Naive thymus-derived CD4-positive, alpha-beta T cell (primary cell): ENCODE results near the gene PDE3A. TPM values are rescaled to one million over a fixed set of nuclear protein-coding genes. Genes with fewer than 3 reads are reported as not detected.

Source experiments
- ATAC-seq: fragments of 150-1000 bp; cut with Tn5 transposase; 2 replicates; pipeline ENCODE4 v1.10.0; 2021; ENCODE audit warnings: mild to moderate bottlenecking, moderate library complexity
- CTCF ChIA-PET: fragments of 350-600 bp; sonication (Branson Sonifier 250); formaldehyde crosslinking; loops from one replicate; lab custom pipeline; 2021; ENCODE audit warnings: antibody characterized with exemption; lab: Charles Lee
- POLR2A ChIA-PET: fragments of 350-600 bp; sonication (Branson Sonifier 250); formaldehyde crosslinking; loops from one replicate; lab custom pipeline; 2021; ENCODE audit warnings: antibody characterized with exemption, inconsistent platforms; lab: Charles Lee
- DNase-seq, 9 donors: peaks; one replicate each; pipeline versions ENCODE4 v3.0.0 to v3.0.0-alpha.2; 2020 to 2022; ENCODE audit warnings: mixed read lengths in 1 of 9
- H3K27ac ChIP-seq: one replicate; pipeline ENCODE4 v1.7.0; 2013; ENCODE audit warnings: mild to moderate bottlenecking, low read depth, low read length, moderate library complexity
- H3K27me3 ChIP-seq, 2 donors: one replicate each; pipeline ENCODE4 v1.7.0; 2013; ENCODE audit warnings: low read length in 2 of 2, mild to moderate bottlenecking in 2 of 2, moderate library complexity in 2 of 2; ENCODE audit not compliant: control insufficient read depth in 2 of 2, insufficient read depth in 2 of 2
- H3K36me3 ChIP-seq, 3 experiments: 1 replicate in 2 of 3; 2 replicates in 1 of 3; pipeline ENCODE4 v1.7.0; 2013; ENCODE audit warnings: low read length in 3 of 3, mild to moderate bottlenecking in 3 of 3, moderate library complexity in 1 of 3; ENCODE audit not compliant: insufficient read depth in 3 of 3, control insufficient read depth in 2 of 3
- H3K4me1 ChIP-seq, 2 donors: one replicate each; pipeline ENCODE4 v1.7.0; 2013; ENCODE audit warnings: low read length in 2 of 2, mild to moderate bottlenecking in 2 of 2, moderate library complexity in 1 of 2; ENCODE audit not compliant: control insufficient read depth in 2 of 2, insufficient read depth in 2 of 2
- H3K4me3 ChIP-seq: 2 replicates; pipeline ENCODE4 v1.7.0; 2013; ENCODE audit warnings: mild to moderate bottlenecking, low read length
- H3K9me3 ChIP-seq, 3 experiments: 1 replicate in 2 of 3; 2 replicates in 1 of 3; pipeline ENCODE4 v1.7.0; 2013; ENCODE audit warnings: low read length in 3 of 3; ENCODE audit not compliant: control insufficient read depth in 2 of 3
- H3K27ac Mint-ChIP-seq, 9 donors: one replicate each; pipeline ENCODE4 v1.8.0; 2020 to 2022; ENCODE audit warnings: mixed read lengths in 9 of 9, mild to moderate bottlenecking in 8 of 9, moderate library complexity in 5 of 9, inconsistent platforms in 2 of 9
- H3K27me3 Mint-ChIP-seq, 5 donors: one replicate each; pipeline ENCODE4 v1.8.0; 2021 to 2022; ENCODE audit warnings: mixed read lengths in 5 of 5, mild to moderate bottlenecking in 1 of 5
- H3K36me3 Mint-ChIP-seq, 5 donors: one replicate each; pipeline ENCODE4 v1.8.0; 2020 to 2022; ENCODE audit warnings: mixed read lengths in 5 of 5, mild to moderate bottlenecking in 3 of 5, inconsistent platforms in 1 of 5
- H3K4me1 Mint-ChIP-seq, 7 donors: one replicate each; pipeline ENCODE4 v1.8.0; 2020 to 2022; ENCODE audit warnings: mixed read lengths in 7 of 7, mild to moderate bottlenecking in 3 of 7, inconsistent platforms in 1 of 7
- H3K4me3 Mint-ChIP-seq, 10 donors: one replicate each; pipeline ENCODE4 v1.8.0; 2020 to 2022; ENCODE audit warnings: mild to moderate bottlenecking in 10 of 10, mixed read lengths in 10 of 10, moderate library complexity in 6 of 10, inconsistent platforms in 2 of 10
- H3K9me3 Mint-ChIP-seq, 11 donors: one replicate each; pipeline ENCODE4 v1.8.0; 2020 to 2022; ENCODE audit warnings: mixed read lengths in 11 of 11, mild to moderate bottlenecking in 4 of 11, inconsistent platforms in 1 of 11, moderate library complexity in 1 of 11
- intact Hi-C, 2 donors: fragments of 100-400 bp; cut with micrococcal nuclease; formaldehyde crosslinking; loops; one replicate each; pipeline ENCODE4 v1.15.1; 2023
- polyA plus RNA-seq, 2 donors: library from polyadenylated mRNA; unstranded; fragments of 300-500 nt; fragmentation: Illumina TruSeq; gene quantifications; one replicate each; pipeline ENCODE4 v1.2.3, GENCODE V29; 2021
- total RNA-seq, 6 experiments: library from RNA in 5 of 6; stranded (reverse) in 5 of 6; gene quantifications; 1 replicate in 5 of 6; 2 replicates in 1 of 6; pipeline ENCODE4 v1.2.3 and lab custom pipeline; 2021 to 2026

The PDE3A gene
- total and polyA plus RNA-seq, 7 experiments from 2014 or later: 0.42 TPM; not detected in 6

GRCh38 chr12:20628226-20628787, 260.0 kb downstream of the PDE3A start:
- Mint-ChIP-seq H3K36me3 (no peaks in the 10 kb centered on the region), H3K27ac (no peak overlapping the region), H3K27me3 (no peaks in the 10 kb centered on the region), H3K4me1 (no peaks in the 10 kb centered on the region), H3K4me3 (no peak overlapping the region), H3K9me3 (peaks cover 0 to 4% (median 0%) of the 10 kb centered on the region in 11 donors)
- H3K4me3 ChIP-seq: no peak overlapping the region
- DNase-seq: no peak
- H3K9me3 ChIP-seq: no peaks in the 10 kb centered on the region
- no peaks in the 10 kb centered on the region for H3K27me3 ChIP-seq
- H3K4me1 ChIP-seq: no peaks in the 10 kb centered on the region
- H3K27ac ChIP-seq: no peak overlapping the region
- ChIA-PET CTCF (no interaction called here), POLR2A (no interaction called here)
- ATAC-seq: no peak
- intact Hi-C loops: no loop called here
- no peaks in the 10 kb centered on the region for H3K36me3 ChIP-seq

- ChIA-PET CTCF (no interaction called here), POLR2A (no interaction called here)
- intact Hi-C loops: no loop called here
- Mint-ChIP-seq H3K9me3 (peaks cover 0 to 4% (median 0%) of the 10 kb centered on the region in 11 donors), H3K4me1 (no peaks in the 10 kb centered on the region), H3K27me3 (no peaks in the 10 kb centered on the region), H3K4me3 (no peak overlapping the region), H3K27ac (no peak overlapping the region), H3K36me3 (no peaks in the 10 kb centered on the region)
- H3K4me3 ChIP-seq: no peak overlapping the region
- no peak overlapping the region for H3K27ac ChIP-seq
- no peak for DNase-seq
- H3K27me3 ChIP-seq: no peaks in the 10 kb centered on the region
- H3K4me1 ChIP-seq: no peaks in the 10 kb centered on the region
- ATAC-seq: no peak
- H3K9me3 ChIP-seq: no peaks in the 10 kb centered on the region
- no peaks in the 10 kb centered on the region for H3K36me3 ChIP-seq
Observed at GRCh38 chr12:20628999-20629398, 260.7 kb downstream of the PDE3A start.

GRCh38 chr12:20629414-20630156, 261.2 kb downstream of the PDE3A start:
- H3K36me3 Mint-ChIP-seq: no peaks in the 10 kb centered on the region
- H3K9me3 ChIP-seq: no peaks in the 10 kb centered on the region
- intact Hi-C loops: no loop called here
- no peak overlapping the region for H3K4me3 Mint-ChIP-seq
- H3K27ac Mint-ChIP-seq: no peak overlapping the region
- DNase-seq: no peak
- H3K9me3 Mint-ChIP-seq: peaks cover 0 to 3% (median 0%) of the 10 kb centered on the region in 11 donors
- ChIA-PET CTCF (no interaction called here), POLR2A (no interaction called here)
- no peaks in the 10 kb centered on the region for H3K4me1 Mint-ChIP-seq
- no peak for ATAC-seq
- H3K27ac ChIP-seq: no peak overlapping the region
- H3K36me3 ChIP-seq: no peaks in the 10 kb centered on the region
- no peaks in the 10 kb centered on the region for H3K27me3 ChIP-seq
- no peaks in the 10 kb centered on the region for H3K4me1 ChIP-seq
- no peak overlapping the region for H3K4me3 ChIP-seq
- no peaks in the 10 kb centered on the region for H3K27me3 Mint-ChIP-seq

- Histone ChIP-seq H3K27me3 (no peaks in the 10 kb centered on the region), H3K4me3 (no peak overlapping the region), H3K9me3 (no peaks in the 10 kb centered on the region), H3K36me3 (no peaks in the 10 kb centered on the region), H3K27ac (no peak overlapping the region), H3K4me1 (no peaks in the 10 kb centered on the region)
- H3K36me3 Mint-ChIP-seq: no peaks in the 10 kb centered on the region
- POLR2A ChIA-PET: no interaction called here
- ATAC-seq: no peak
- no peak overlapping the region for H3K4me3 Mint-ChIP-seq
- DNase-seq: no peak
- H3K9me3 Mint-ChIP-seq: peaks cover 0 to 6% (median 0%) of the 10 kb centered on the region in 11 donors
- H3K27me3 Mint-ChIP-seq: no peaks in the 10 kb centered on the region
- CTCF ChIA-PET: no interaction called here
- H3K4me1 Mint-ChIP-seq: no peaks in the 10 kb centered on the region
- intact Hi-C loops: no loop called here
- no peak overlapping the region for H3K27ac Mint-ChIP-seq
Observed at GRCh38 chr12:20631711-20632110, 263.4 kb downstream of the PDE3A start.

- no peaks in the 10 kb centered on the region for H3K27me3 Mint-ChIP-seq
- POLR2A ChIA-PET: no interaction called here
Observed at GRCh38 chr12:20641106-20641505, 272.8 kb downstream of the PDE3A start.

GRCh38 chr12:20643822-20644221, 275.5 kb downstream of the PDE3A start:
- Mint-ChIP-seq H3K9me3 (peaks cover 0 to 3% (median 0%) of the 10 kb centered on the region in 11 donors), H3K27ac (no peak overlapping the region), H3K27me3 (no peaks in the 10 kb centered on the region), H3K36me3 (no peaks in the 10 kb centered on the region), H3K4me1 (peaks cover 0 to 2% (median 0%) of the 10 kb centered on the region in 7 donors), H3K4me3 (no peak overlapping the region)
- POLR2A ChIA-PET: no interaction called here
- intact Hi-C loops: no loop called here
- Histone ChIP-seq H3K27me3 (no peaks in the 10 kb centered on the region), H3K27ac (no peak overlapping the region), H3K4me3 (no peak overlapping the region), H3K9me3 (no peaks in the 10 kb centered on the region), H3K4me1 (no peaks in the 10 kb centered on the region), H3K36me3 (no peaks in the 10 kb centered on the region)
- no peak for ATAC-seq
- CTCF ChIA-PET: no interaction called here
- no peak for DNase-seq

More at GRCh38 chr12:20641106-20641505, 272.8 kb downstream of the PDE3A start:
- H3K36me3 Mint-ChIP-seq: no peaks in the 10 kb centered on the region
- ATAC-seq (no peak), DNase-seq (no peak)
- no peak overlapping the region for H3K27ac ChIP-seq
- H3K4me1 ChIP-seq: no peaks in the 10 kb centered on the region
- H3K4me1 Mint-ChIP-seq: peaks cover 0 to 2% (median 0%) of the 10 kb centered on the region in 7 donors
- CTCF ChIA-PET: no interaction called here
- no peaks in the 10 kb centered on the region for H3K36me3 ChIP-seq
- H3K9me3 ChIP-seq: no peaks in the 10 kb centered on the region
- no peak overlapping the region for H3K4me3 Mint-ChIP-seq
- no peaks in the 10 kb centered on the region for H3K27me3 ChIP-seq
- no peak overlapping the region for H3K4me3 ChIP-seq
- no peak overlapping the region for H3K27ac Mint-ChIP-seq
- intact Hi-C loops: no loop called here
- H3K9me3 Mint-ChIP-seq: peaks cover 0 to 3% (median 0%) of the 10 kb centered on the region in 11 donors
